ENCODE measurements around the gene KCNMA1. TPM values are rescaled to one million over a fixed set of nuclear protein-coding genes. Genes with fewer than 3 reads are reported as not detected.
"Not testable (repeated sequence)": the region's sequence is repeated elsewhere in the genome, so short reads cannot be mapped to it uniquely, and the experiment has no call there.

KCNMA1 gene
- total and polyA plus RNA-seq, 2 donors from 2014 or later: 4.2 to 8.9 TPM

- FAIRE-seq (no peak), DNase-seq (no peak)
- Histone ChIP-seq H3K9me3 (ENCODE audit: control insufficient read depth in 2 of 3, insufficient read depth in 1 of 3, low read length in 3 of 3) (peaks cover 0 to 4% (median 0%) of the 10 kb centered on the region in 3 donors), H3K4me1 (ENCODE audit: control insufficient read depth in 2 of 3, insufficient read depth in 2 of 3, low read depth in 1 of 3, low read length in 3 of 3) (no peaks in the 10 kb centered on the region), H3K27me3 (ENCODE audit: control insufficient read depth, insufficient read depth, low read length) (no peaks in the 10 kb centered on the region), H3K36me3 (ENCODE audit: control insufficient read depth in 2 of 3, insufficient read depth in 3 of 3, low read length in 3 of 3) (no peaks in the 10 kb centered on the region), H3K27ac (ENCODE audit: low read depth in 2 of 2, low read length in 2 of 2) (no peak overlapping the region), H3K4me3 (ENCODE audit: low read length in 3 of 3) (no peak overlapping the region), H3K9ac (ENCODE audit: low read length in 3 of 3) (no peak overlapping the region)
- no peak for TF ChIP-seq CTCF (IDR thresholded peaks at IDR 0.05; ENCODE audit: borderline replicate concordance, extremely low read depth, insufficient read depth)
- intact Hi-C loops (cut with DNase I): no loop called here
Observed at GRCh38 chr10:77341055-77341454, 296.6 kb downstream of the KCNMA1 start.

- DNase-seq; intact Hi-C loops (cut with DNase I); H3K4me1 ChIP-seq (ENCODE audit: control insufficient read depth in 2 of 3, insufficient read depth in 2 of 3, low read depth in 1 of 3, low read length in 3 of 3); H3K36me3 ChIP-seq (ENCODE audit: control insufficient read depth in 2 of 3, insufficient read depth in 3 of 3, low read length in 3 of 3); H3K27me3 ChIP-seq (ENCODE audit: control insufficient read depth, insufficient read depth, low read length); H3K27ac ChIP-seq (ENCODE audit: low read depth in 2 of 2, low read length in 2 of 2); H3K9ac ChIP-seq (ENCODE audit: low read length in 3 of 3); H3K9me3 ChIP-seq (ENCODE audit: control insufficient read depth in 2 of 3, insufficient read depth in 1 of 3, low read length in 3 of 3); H3K4me3 ChIP-seq (ENCODE audit: low read length in 3 of 3); FAIRE-seq: not testable (repeated sequence)
Observed at GRCh38 chr10:77339872-77340271, 297.7 kb downstream of the KCNMA1 start.

GRCh38 chr10:77339166-77339565 is 298.4 kb downstream of the KCNMA1 start:
- no peak for FAIRE-seq
- H3K36me3 ChIP-seq (ENCODE audit: control insufficient read depth in 2 of 3, insufficient read depth in 3 of 3, low read length in 3 of 3): no peaks in the 10 kb centered on the region
- no peak overlapping the region for H3K27ac ChIP-seq (ENCODE audit: low read depth in 2 of 2, low read length in 2 of 2)
- H3K4me3 ChIP-seq (ENCODE audit: low read length in 3 of 3): no peak overlapping the region
- no peak for TF ChIP-seq CTCF (IDR thresholded peaks at IDR 0.05; ENCODE audit: borderline replicate concordance, extremely low read depth, insufficient read depth)
- H3K9ac ChIP-seq (ENCODE audit: low read length in 3 of 3): no peak overlapping the region
- H3K27me3 ChIP-seq (ENCODE audit: control insufficient read depth, insufficient read depth, low read length): no peaks in the 10 kb centered on the region
- intact Hi-C loops (cut with DNase I): no loop called here
- no peak for DNase-seq
- peaks cover 0 to 4% (median 0%) of the 10 kb centered on the region in 3 donors for H3K9me3 ChIP-seq (ENCODE audit: control insufficient read depth in 2 of 3, insufficient read depth in 1 of 3, low read length in 3 of 3)
- H3K4me1 ChIP-seq (ENCODE audit: control insufficient read depth in 2 of 3, insufficient read depth in 2 of 3, low read depth in 1 of 3, low read length in 3 of 3): no peaks in the 10 kb centered on the region

GRCh38 chr10:77338143-77338542 is 299.5 kb downstream of the KCNMA1 start:
- FAIRE-seq: no peak
- Histone ChIP-seq H3K9me3 (ENCODE audit: control insufficient read depth in 2 of 3, insufficient read depth in 1 of 3, low read length in 3 of 3) (peaks cover 0 to 4% (median 0%) of the 10 kb centered on the region in 3 donors), H3K36me3 (ENCODE audit: control insufficient read depth in 2 of 3, insufficient read depth in 3 of 3, low read length in 3 of 3) (no peaks in the 10 kb centered on the region), H3K9ac (ENCODE audit: low read length in 3 of 3) (no peak overlapping the region), H3K27ac (ENCODE audit: low read depth in 2 of 2, low read length in 2 of 2) (no peak overlapping the region), H3K27me3 (ENCODE audit: control insufficient read depth, insufficient read depth, low read length) (no peaks in the 10 kb centered on the region), H3K4me3 (ENCODE audit: low read length in 3 of 3) (no peak overlapping the region), H3K4me1 (ENCODE audit: control insufficient read depth in 2 of 3, insufficient read depth in 2 of 3, low read depth in 1 of 3, low read length in 3 of 3) (no peaks in the 10 kb centered on the region)
- intact Hi-C loops (cut with DNase I): no loop called here
- no peak for DNase-seq
- no peak for TF ChIP-seq CTCF (IDR thresholded peaks at IDR 0.05; ENCODE audit: borderline replicate concordance, extremely low read depth, insufficient read depth)

Measured in kidney (tissue), 14 donors.